GM19372 (cell line): ENCODE measurements around the gene CYP3A7.
"Not testable (repeated sequence)": the region's sequence is repeated elsewhere in the genome, so short reads cannot be mapped to it uniquely, and the experiment has no call there.

Experiments
- ATAC-seq: cut with Tn5 transposase; IDR thresholded peaks from one replicate; pipeline ENCODE4 v1.9.1; 2021; ENCODE audit warnings: mild to moderate bottlenecking, low read depth, moderate library complexity; ENCODE audit not compliant: unreplicated experiment

Gene CYP3A7

DNA sequence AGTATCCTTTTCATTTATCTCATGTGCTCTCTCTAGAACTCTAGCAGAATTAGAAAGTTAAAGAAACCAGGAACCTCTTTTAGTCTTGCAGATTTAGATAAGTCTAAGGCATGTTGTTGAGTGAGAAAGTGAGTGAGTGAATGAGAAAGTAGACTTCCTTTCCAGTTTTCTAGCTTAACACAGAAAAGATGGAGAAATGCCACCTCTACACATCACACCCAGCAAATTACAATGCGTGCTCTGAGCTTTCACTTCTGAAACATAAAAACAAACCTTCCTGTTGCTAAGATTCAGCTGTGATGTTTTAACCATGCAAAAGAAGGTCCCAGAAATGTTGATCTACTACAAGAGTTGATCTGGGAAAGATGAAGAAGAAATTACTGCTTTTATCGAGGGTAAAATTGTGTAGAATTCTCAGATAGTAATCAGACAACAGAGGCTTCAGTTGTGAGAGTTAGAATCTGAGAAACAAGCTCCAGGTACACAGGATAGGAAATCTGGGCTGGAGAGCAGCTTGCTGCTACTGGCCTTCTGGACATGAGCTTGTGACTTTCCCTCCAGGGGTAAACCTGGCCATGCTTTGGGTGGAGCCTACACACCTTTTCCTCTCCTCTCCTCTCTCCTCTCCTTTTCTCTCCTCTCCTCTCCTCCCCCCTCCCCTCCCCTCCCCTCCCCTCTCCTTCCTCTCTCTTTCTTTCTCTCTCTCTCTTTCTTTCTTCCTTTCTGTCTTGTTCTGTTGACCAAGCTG, 59.8 kb downstream of the CYP3A7 start:
- ATAC-seq = no peak

DNA sequence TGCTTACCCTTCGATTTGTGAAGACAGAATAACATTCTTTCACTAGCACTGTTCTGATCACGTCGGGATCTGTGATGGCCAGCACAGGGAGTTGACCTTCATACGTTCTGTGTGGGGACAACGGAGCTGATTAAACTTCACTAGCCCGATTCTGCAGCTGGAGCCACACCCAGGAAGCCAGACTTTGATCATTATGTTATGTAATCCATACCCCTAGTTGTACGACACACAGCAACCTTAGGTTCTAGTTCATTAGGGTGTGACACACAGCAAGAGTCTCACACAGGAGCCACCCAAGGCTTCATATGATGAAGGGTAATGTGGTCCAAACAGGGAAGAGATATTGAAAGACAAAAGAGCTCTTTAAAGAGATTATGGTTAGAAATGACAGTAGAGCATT, 62.4 kb downstream of the CYP3A7 start:
- no peak for ATAC-seq

GRCh38 chr7:99669782-99670181, 65.2 kb downstream of the CYP3A7 start:
- ATAC-seq = no peak

- no peak for ATAC-seq
These were observed 66.5 kb downstream of the CYP3A7 start for GRCh38 chr7:99668541-99668940.

DNA sequence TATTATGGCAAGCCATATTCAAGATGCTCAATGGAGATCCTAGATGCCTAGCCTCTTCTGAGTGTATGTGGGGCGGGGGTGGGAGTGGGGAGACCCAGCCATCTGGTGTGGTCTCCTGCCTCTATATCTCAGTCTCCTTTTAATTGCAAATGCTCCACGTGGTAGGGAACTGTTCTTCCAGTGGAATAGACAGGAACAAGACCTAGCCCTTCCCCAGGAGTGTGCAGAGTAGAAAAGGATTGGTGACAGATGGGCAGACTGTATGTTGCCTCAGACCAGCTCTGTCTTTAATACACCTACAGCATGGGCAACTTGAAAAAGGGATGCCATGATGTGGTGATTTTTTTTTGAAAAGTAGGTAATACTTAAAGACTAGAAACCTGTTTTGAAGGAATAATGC, 67.8 kb downstream of the CYP3A7 start:
- ATAC-seq = no peak

GRCh38 chr7:99666013-99666395, 69.0 kb downstream of the CYP3A7 start:
- ATAC-seq = no peak

GRCh38 chr7:99665312-99666012, 69.5 kb downstream of the CYP3A7 start:
- no peak for ATAC-seq

- not testable (repeated sequence) for ATAC-seq
These were observed 77.1 kb downstream of the CYP3A7 start for GRCh38 chr7:99657879-99658278.
